Measurements from ENCODE around the gene MMEL1.

The MMEL1 gene

DNA sequence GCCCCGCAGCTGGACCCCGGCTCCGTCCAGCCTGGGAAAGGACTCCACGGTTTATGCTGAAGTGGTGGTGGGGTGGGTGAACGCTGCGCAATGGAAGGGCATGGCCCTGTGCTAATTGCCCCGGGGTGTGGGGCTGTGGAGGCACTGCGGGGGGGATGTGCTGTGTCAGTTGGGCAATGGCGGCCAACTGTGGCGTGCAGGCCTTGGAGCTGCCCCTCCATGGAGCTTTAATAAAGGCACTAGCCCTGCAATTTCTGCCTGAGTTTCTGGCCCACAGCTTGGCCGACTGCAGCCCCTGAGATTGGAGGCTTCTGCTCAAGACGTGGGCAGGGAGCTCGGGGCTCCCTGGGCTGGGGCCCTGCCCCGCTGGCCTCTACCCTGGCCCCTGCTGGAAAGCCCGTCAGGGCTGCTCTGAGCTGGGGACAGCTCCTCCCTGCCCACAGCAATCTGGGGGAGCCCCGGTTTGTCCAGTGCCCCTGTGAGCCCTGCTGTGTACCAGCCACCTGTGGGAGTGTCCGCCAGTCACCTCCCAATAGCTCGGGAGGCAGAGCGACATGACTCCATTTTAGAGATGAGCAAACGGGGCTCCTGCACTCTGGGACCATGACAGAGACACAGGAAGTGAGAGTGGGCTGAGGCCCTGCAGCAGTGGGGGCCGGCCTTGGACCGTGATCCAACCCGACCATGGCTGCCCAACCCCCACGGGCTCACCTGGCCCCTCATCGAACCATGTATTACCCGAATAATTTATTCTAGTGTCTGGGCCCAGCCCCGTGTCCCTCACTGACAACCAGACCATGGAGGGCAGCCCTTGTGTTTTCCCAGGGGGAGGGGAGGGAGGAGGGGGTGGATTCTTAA, 85.4 kb downstream of the MMEL1 start:
- TF ChIP-seq RAD21 (IDR thresholded peaks at IDR 0.05; ENCODE audit: low read depth) (no peak), TCF12 (IDR thresholded peaks at IDR 0.05; ENCODE audit: low read depth) (0 out of 2 replicates have a peak, but pooled peaks have one; percentile 0), TEAD4 (IDR thresholded peaks at IDR 0.05) (no peak), CREB1 (IDR thresholded peaks at IDR 0.05; ENCODE audit: low read depth) (no peak), TAF1 (IDR thresholded peaks at IDR 0.05; ENCODE audit: low read depth) (no peak), EGR1 (IDR thresholded peaks at IDR 0.05) (no peak), EP300 (IDR thresholded peaks at IDR 0.05; ENCODE audit: borderline replicate concordance) (0 out of 2 replicates have a peak, but pooled peaks have one; percentile 22), YY1 (IDR thresholded peaks at IDR 0.05; ENCODE audit: low read depth) (peak; percentile 58; the same call in 1 of the 2 replicates)
- TF ChIP-seq, protein P1, sequence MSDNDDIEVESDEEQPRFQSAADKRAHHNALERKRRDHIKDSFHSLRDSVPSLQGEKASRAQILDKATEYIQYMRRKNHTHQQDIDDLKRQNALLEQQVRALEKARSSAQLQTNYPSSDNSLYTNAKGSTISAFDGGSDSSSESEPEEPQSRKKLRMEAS (IDR thresholded peaks at IDR 0.05), result no peak
- TF ChIP-seq, protein P2, sequence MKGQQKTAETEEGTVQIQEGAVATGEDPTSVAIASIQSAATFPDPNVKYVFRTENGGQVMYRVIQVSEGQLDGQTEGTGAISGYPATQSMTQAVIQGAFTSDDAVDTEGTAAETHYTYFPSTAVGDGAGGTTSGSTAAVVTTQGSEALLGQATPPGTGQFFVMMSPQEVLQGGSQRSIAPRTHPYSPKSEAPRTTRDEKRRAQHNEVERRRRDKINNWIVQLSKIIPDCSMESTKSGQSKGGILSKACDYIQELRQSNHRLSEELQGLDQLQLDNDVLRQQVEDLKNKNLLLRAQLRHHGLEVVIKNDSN (IDR thresholded peaks at IDR 0.05), result no peak

DNA sequence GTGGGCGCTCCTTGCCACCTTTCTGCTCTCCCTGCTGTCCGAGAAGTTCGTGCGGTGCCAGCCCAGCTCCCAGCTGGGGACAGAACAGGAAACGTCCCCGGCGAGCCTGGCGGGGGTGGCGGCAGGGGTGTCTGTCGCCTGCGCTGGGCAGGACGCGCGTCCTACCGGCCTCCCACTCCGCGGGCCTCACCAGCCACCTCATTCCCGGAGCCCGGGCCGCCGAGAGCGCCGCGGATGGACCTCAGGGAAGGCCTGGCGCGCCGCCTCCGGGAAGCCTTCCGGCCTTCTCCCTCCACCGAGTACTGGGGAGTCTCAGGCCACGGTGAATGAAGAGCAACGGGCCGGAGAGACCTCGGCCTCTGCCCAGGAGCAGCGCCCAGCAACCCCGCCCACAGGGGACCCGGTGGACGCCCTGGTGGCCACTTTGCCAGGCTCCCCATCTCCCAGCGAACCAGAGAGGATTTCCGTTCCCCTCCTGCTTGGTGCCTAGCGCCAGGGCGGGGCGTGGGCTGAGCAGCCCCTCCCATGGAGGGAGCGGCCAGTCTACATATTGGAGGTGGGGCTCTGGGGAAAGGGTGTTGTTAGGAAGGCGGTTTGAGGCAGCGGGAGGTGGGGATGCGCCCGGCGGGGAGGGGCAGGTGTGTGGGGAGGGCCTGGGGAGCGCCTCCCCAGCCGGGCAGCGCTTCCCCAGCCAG, 86.2 kb downstream of the MMEL1 start:
- TF ChIP-seq TCF12 (IDR thresholded peaks at IDR 0.05; ENCODE audit: low read depth) (peak; percentile 48; the same call in 1 of the 2 replicates), YY1 (IDR thresholded peaks at IDR 0.05; ENCODE audit: low read depth) (no peak), ZBTB7A (IDR thresholded peaks at IDR 0.05; ENCODE audit: low read depth) (no peak; the same call in 1 of the 2 replicates), FOXM1 (IDR thresholded peaks at IDR 0.05; ENCODE audit: borderline replicate concordance, low read depth) (no peak), CEBPB (IDR thresholded peaks at IDR 0.05) (no peak), NFIC (IDR thresholded peaks at IDR 0.05) (0 out of 2 replicates have a peak, but pooled peaks have one; percentile 6)
- TF ChIP-seq, protein P2 (IDR thresholded peaks at IDR 0.05), result no peak

DNA sequence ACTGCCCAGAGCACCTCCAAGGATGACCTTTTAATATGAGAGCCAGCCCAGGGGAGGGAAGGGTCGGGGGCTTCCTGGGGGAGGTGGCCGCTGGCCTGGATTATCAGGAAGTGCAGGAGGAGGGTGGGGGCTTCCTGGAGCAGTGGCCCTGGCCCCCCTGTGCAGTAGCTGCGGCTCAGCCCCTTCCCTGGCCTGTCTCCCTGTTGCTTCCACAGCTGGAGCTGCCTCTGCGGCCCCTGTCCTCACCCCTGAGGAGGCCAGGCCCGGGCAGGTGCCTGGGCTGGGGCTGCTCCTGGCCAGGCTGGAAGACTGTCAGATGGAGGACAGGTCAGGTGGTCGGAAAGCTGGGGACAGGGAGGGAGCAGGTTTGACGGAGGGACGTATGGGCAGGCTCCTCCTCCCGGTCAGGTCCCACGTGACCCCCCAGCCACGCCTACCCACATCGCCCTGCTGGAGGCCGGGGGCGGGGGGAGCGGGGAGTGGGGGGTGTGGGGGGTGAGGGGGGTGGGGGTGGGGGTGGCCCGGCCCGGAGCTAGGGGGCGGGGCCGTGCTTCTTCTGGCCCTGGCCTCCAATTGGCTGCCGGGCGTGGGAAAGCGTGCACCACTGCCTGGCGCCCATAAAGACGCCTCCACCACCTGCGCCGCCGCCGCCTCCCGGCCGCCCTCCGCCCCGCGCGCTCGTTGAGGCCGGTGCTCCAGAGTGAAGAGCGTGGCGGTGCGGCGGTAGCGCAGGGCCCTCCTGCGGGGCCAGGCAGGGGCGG, 86.9 kb downstream of the MMEL1 start:
- TF ChIP-seq YY1 (IDR thresholded peaks at IDR 0.05; ENCODE audit: low read depth), result no peak
- TF ChIP-seq, protein P1 (IDR thresholded peaks at IDR 0.05), result peak; percentile 70; the same call in 1 of the 2 replicates
- TF ChIP-seq TAF1 (IDR thresholded peaks at IDR 0.05; ENCODE audit: low read depth), result 0 out of 2 replicates have a peak, but pooled peaks have one; percentile 22
- 0 out of 2 replicates have a peak, but pooled peaks have one; percentile 24 for TF ChIP-seq TCF12 (IDR thresholded peaks at IDR 0.05; ENCODE audit: low read depth)
- no peak for TF ChIP-seq FOXM1 (IDR thresholded peaks at IDR 0.05; ENCODE audit: borderline replicate concordance, low read depth)
- TF ChIP-seq CREB1 (IDR thresholded peaks at IDR 0.05; ENCODE audit: low read depth), result no peak
- TF ChIP-seq, protein P2 (IDR thresholded peaks at IDR 0.05), result peak; percentile 94

DNA sequence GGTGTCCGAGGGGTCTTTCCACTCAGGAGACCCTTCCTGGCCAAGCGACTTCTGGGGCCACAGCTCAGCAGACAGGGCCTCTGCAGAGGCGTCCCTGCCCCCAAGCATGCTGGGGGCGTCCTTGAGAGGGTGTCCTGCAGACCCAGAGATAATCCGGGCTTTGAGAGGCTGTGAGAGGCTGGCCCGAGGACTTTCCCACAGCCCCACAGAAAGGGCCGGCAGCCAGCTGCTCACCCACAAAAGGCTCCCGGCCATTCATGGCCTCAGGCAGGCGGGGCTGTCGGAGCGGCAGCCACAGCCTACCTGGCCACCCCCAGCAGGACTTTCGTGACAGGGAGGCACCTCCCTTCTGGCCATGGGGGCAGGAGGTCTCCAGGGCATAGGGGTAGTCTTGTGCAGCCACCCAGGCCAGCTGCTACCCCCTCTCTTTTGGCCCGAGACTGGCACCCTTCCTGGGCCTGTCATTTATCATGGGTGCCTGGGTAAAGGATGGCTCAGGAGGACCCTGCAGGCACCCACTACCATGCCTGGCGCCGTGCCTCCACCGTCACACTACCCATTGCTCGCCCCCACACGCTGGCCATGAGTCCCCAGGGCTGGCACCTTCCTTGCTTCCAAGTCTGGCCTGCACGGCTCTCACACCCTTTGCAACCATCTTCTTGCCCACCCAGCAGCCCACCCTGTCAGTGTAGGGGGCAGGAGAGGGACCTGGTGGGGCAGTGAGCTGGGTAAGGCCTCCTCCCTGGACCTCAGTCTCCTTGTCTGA, 87.8 kb downstream of the MMEL1 start:
- no peak for TF ChIP-seq TCF12 (IDR thresholded peaks at IDR 0.05; ENCODE audit: low read depth)

DNA sequence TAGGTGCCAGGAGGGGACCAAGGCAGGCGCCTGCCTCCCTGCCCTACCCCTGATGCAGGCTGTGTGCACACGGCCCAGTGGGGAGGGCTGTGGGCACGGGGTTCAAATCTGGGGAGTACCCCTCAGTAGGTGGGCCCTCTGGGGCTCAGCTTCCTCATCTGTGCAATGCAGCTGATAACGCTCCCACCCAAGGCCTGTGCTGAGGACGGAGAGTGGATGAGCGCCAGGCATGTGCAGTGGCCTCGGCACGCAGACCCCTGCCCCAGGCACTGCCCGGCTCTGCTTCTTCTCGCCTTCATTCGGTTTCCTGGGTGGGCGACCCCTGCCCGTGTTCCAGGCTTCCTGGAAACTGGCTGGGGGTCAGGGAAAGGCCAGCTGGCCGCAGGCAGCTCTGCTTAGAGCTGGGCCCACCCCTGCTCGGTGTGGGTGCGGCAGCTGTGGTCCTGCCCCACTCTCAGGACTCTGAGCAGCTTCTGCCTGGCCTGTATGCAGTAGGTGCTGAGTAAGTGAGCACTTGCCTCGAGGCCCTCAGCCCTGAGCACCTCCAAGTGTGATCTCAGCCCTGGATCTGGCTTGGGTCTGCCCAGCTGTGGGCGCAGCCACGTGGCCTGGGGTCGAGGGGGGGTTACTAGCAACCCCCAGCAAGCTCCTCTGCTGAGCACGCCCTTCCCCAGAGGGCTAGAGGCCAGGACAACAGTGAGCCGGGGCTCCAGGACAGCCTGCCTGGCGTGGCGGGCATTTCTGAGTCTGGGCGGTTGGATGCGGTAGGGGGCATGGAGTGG, 88.5 kb downstream of the MMEL1 start:
- TF ChIP-seq TEAD4 (IDR thresholded peaks at IDR 0.05) (no peak), ZBTB7A (IDR thresholded peaks at IDR 0.05; ENCODE audit: low read depth) (0 out of 2 replicates have a peak, but pooled peaks have one; percentile 10)

DNA sequence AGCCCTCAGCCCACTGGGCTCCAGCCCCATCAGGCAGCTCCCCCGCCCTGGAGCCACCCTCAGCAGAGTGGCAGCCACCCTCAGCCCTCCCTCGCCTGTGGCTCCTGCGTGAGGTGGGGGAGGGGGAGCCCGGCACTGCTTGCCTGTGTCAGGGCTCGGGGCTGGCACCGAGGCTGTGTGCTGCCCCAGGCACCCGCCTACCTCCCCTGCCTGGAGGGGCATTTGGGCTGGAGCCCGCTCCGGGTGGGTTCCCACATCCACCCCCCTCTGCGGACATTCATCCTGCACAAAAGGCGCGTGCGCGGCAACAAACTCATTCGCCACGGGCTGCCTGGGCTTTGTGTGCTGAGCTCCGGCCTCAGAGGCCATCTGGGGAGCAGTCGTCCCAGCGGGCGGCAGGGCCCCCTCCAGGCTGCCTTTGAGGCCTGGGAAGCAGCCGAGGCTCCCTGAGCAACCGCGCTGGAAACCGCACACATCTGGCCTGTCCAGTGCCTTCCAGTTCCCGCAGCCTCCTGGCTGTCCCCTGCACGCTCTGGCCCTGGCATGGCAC, 89.2 kb downstream of the MMEL1 start:
- TF ChIP-seq CEBPB (IDR thresholded peaks at IDR 0.05), result no peak
- 0 out of 2 replicates have a peak, but pooled peaks have one; percentile 11 for TF ChIP-seq ZBTB7A (IDR thresholded peaks at IDR 0.05; ENCODE audit: low read depth)

DNA sequence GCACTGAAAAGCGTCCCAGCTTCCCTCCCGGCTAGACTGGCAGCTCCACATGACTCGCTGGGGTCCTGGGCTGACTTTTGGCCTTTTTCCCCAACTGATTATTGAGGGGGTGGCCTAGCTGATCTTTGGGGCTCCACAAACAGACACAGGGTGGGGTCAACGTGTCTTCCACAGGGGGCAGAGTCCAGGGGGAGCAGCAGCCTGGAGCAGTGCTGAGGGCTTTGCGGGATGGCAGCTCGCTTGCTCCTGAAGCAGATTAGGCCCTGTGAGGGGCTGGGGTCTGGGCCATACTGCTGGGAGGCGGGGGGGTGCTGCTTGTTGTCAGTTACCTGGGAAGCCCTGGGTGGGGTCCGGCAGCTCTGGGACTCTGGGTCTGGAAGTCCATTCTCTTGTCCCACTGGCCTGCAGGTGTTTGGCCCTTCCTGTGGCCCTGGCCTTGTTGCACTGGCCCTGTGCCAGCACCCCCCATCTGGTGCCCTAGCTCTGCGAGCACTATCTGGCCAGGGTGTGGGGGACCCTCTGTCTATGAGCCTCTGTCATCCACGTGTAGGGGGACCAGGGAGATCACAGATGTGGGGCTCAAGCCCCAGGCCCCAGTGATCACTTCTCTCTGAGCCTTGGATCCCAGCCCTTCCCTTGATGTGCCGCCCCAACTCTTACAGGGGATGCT, 90.4 kb downstream of the MMEL1 start:
- TF ChIP-seq YY1 (IDR thresholded peaks at IDR 0.05; ENCODE audit: low read depth) (no peak), NFIC (IDR thresholded peaks at IDR 0.05) (peak; percentile 68)
